GM12878 (cell line): ENCODE data around the gene INHA. TPM values are rescaled to one million over a fixed set of nuclear protein-coding genes. Genes with fewer than 3 reads are reported as not detected.
A peak's percentile ranks its signal among the peaks of the same experiment; 100 is the strongest.

ENCODE experiments used
- ATF7 ChIP-seq: fragments of 450-650 bp; IDR thresholded peaks from 2 replicates; pipeline ENCODE4 v1.6.1; 2016; ENCODE audit warnings: low read depth, mild to moderate bottlenecking
- BACH1 ChIP-seq: fragments of 450-650 bp; IDR thresholded peaks from 2 replicates; pipeline ENCODE4 v1.6.1; 2017; ENCODE audit warnings: mild to moderate bottlenecking, borderline replicate concordance
- BCL3 ChIP-seq: IDR thresholded peaks from 2 replicates; pipeline ENCODE4 v1.6.1; 2011; ENCODE audit warnings: borderline replicate concordance, low read depth, mild to moderate bottlenecking, moderate library complexity, low read length; ENCODE audit not compliant: insufficient read depth, poor library complexity, severe bottlenecking
- CBX5 ChIP-seq: sonication (generic); IDR thresholded peaks from 2 replicates; pipeline ENCODE4 v1.6.1; 2016; ENCODE audit warnings: low read depth, moderate library complexity, mild to moderate bottlenecking, inconsistent platforms
- CEBPB ChIP-seq, 2 experiments: fragments of 150-350 bp in 1 of 2; IDR thresholded peaks; 2 replicates each; pipeline ENCODE4 v1.6.1; 2012 to 2014; ENCODE audit warnings: low read depth in 2 of 2, low read length in 2 of 2, borderline replicate concordance in 1 of 2, inconsistent platforms in 1 of 2
- ETV6 ChIP-seq, 2 experiments: fragments of 450-650 bp in 1 of 2; IDR thresholded peaks in 1 of 2; conservative IDR thresholded peaks in 1 of 2; 2 replicates each; pipeline ENCODE4 v1.6.1; 2014; ENCODE audit warnings: antibody characterized with exemption in 1 of 2, borderline replicate concordance in 1 of 2, low read depth in 1 of 2, mild to moderate bottlenecking in 1 of 2, moderate library complexity in 1 of 2
- HDAC2 ChIP-seq: fragments of 200-600 bp; sonication (generic); IDR thresholded peaks from 2 replicates; pipeline ENCODE4 v1.6.1; 2017
- HDAC6 ChIP-seq: fragments of 200-600 bp; sonication (generic); IDR thresholded peaks from one replicate; pipeline ENCODE4 v1.8.0; 2017; ENCODE audit warnings: antibody characterized with exemption; ENCODE audit not compliant: unreplicated experiment
- JUND ChIP-seq: IDR thresholded peaks from 2 replicates; pipeline ENCODE4 v1.6.1; 2012; ENCODE audit warnings: low read depth, mild to moderate bottlenecking, low read length, improper control_type of control experiment, moderate library complexity
- KAT2A ChIP-seq: conservative IDR thresholded peaks from 2 replicates; pipeline ENCODE4 v1.6.1; 2011; ENCODE audit warnings: low read depth, low read length; ENCODE audit not compliant: control insufficient read depth
- KDM1A ChIP-seq: fragments of 200-600 bp; sonication (generic); IDR thresholded peaks from 2 replicates; pipeline ENCODE4 v1.6.1; 2016; ENCODE audit warnings: borderline replicate concordance
- MAX ChIP-seq: IDR thresholded peaks from 2 replicates; pipeline ENCODE4 v1.6.1; 2012; ENCODE audit warnings: low read depth, low read length, improper control_type of control experiment
- MXI1 ChIP-seq: fragments of 150-350 bp; IDR thresholded peaks from 2 replicates; pipeline ENCODE4 v1.6.1; 2011; ENCODE audit warnings: low read depth, mild to moderate bottlenecking, inconsistent platforms, low read length, improper control_type of control experiment
- MYB ChIP-seq: fragments of 150-350 bp; IDR thresholded peaks from 2 replicates; pipeline ENCODE4 v1.6.1; 2014; ENCODE audit warnings: mild to moderate bottlenecking, low read depth, low read length, borderline replicate concordance
- NR2C2 ChIP-seq: IDR thresholded peaks from 2 replicates; pipeline ENCODE4 v1.6.1; 2011; ENCODE audit warnings: borderline replicate concordance, low read depth; ENCODE audit not compliant: control insufficient read depth, insufficient read length
- RAD51 ChIP-seq: fragments of 450-650 bp; IDR thresholded peaks from 2 replicates; pipeline ENCODE4 v1.6.1; 2016; ENCODE audit warnings: moderate library complexity, mild to moderate bottlenecking, inconsistent platforms
- SMAD5 ChIP-seq: IDR thresholded peaks from 2 replicates; pipeline ENCODE4 v1.6.1; 2016; ENCODE audit warnings: antibody characterized with exemption, low read depth
- SUPT20H ChIP-seq: IDR thresholded peaks from 2 replicates; pipeline ENCODE4 v1.6.1; 2011; ENCODE audit warnings: low read depth, mild to moderate bottlenecking, low read length, moderate library complexity, borderline replicate concordance; ENCODE audit not compliant: control insufficient read depth
- ZNF622 ChIP-seq: fragments of 450-650 bp; IDR thresholded peaks from 2 replicates; pipeline ENCODE4 v1.6.1; 2017; ENCODE audit warnings: mild to moderate bottlenecking, inconsistent platforms
- polyA plus RNA-seq, 11 experiments: library from polyadenylated mRNA; depleted of rRNA in 4 of 11; unstranded in 6 of 11; stranded (reverse) in 5 of 11; fragments of >200 nt; fragmentation: Nextera tagmentation in 4 of 11; fragmentation: Illumina TruSeq in 1 of 11; extraction: Ambion mirVana in 4 of 11; extraction: Trizol in 1 of 11; gene quantifications; 1 replicate in 1 of 11; 2 replicates in 10 of 11; pipeline versions ENCODE4 v1.2.1 to v1.2.3, GENCODE V29; 2011 to 2016; ENCODE audit warnings: inconsistent platforms in 2 of 11, missing spikeins in 2 of 11, low read depth in 1 of 11
- total RNA-seq, 4 experiments: library from RNA; depleted of rRNA in 3 of 4; stranded (reverse); fragments of >200 nt in 3 of 4; fragmentation: Illumina TruSeq in 1 of 4; extraction: Trizol in 1 of 4; gene quantifications; 2 replicates each; pipeline versions ENCODE4 v1.2.1 to v1.2.3, GENCODE V29; 2013 to 2021
- TF ChIP-seq, protein P1 (sequence below): IDR thresholded peaks from 2 replicates; pipeline ENCODE4 v1.6.1; 2012; ENCODE audit warnings: mild to moderate bottlenecking, low read depth, low read length
- TF ChIP-seq, protein P2 (sequence below): fragments of 450-650 bp; formaldehyde crosslinking; IDR thresholded peaks from 2 replicates; pipeline ENCODE4 v1.4.0; 2022; ENCODE audit warnings: mild to moderate bottlenecking, moderate library complexity

INHA gene
- total and polyA plus RNA-seq, 10 of the 15 experiments (the other 5 are each of a cell fraction or from before 2014, with no cell fraction given): not detected

GRCh38 chr2:219543596-219544358 lies 28.3 kb upstream of the INHA start, which contains the start of the genes CHPF and TMEM198 (continued):
- no peak for TF ChIP-seq KDM1A
- TF ChIP-seq BACH1: 0 out of 2 replicates have a peak, but pooled peaks have one; percentile 6
- no peak for TF ChIP-seq CBX5
- TF ChIP-seq MAX: no peak; the same call in 1 of the 2 replicates
- TF ChIP-seq, protein P1, sequence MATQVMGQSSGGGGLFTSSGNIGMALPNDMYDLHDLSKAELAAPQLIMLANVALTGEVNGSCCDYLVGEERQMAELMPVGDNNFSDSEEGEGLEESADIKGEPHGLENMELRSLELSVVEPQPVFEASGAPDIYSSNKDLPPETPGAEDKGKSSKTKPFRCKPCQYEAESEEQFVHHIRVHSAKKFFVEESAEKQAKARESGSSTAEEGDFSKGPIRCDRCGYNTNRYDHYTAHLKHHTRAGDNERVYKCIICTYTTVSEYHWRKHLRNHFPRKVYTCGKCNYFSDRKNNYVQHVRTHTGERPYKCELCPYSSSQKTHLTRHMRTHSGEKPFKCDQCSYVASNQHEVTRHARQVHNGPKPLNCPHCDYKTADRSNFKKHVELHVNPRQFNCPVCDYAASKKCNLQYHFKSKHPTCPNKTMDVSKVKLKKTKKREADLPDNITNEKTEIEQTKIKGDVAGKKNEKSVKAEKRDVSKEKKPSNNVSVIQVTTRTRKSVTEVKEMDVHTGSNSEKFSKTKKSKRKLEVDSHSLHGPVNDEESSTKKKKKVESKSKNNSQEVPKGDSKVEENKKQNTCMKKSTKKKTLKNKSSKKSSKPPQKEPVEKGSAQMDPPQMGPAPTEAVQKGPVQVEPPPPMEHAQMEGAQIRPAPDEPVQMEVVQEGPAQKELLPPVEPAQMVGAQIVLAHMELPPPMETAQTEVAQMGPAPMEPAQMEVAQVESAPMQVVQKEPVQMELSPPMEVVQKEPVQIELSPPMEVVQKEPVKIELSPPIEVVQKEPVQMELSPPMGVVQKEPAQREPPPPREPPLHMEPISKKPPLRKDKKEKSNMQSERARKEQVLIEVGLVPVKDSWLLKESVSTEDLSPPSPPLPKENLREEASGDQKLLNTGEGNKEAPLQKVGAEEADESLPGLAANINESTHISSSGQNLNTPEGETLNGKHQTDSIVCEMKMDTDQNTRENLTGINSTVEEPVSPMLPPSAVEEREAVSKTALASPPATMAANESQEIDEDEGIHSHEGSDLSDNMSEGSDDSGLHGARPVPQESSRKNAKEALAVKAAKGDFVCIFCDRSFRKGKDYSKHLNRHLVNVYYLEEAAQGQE: peak; percentile 95
- no peak for TF ChIP-seq SUPT20H
- TF ChIP-seq RAD51: no peak
- no peak for TF ChIP-seq KAT2A
- peak; percentile 96 for TF ChIP-seq ATF7
- TF ChIP-seq SMAD5: no peak
- TF ChIP-seq MXI1: peak; percentile 71
- TF ChIP-seq BCL3: no peak
- TF ChIP-seq ETV6 (conservative IDR thresholded peaks at IDR 0.05 in 1 of 2, IDR thresholded peaks at IDR 0.05 in 1 of 2; ENCODE audit: borderline replicate concordance in 1 of 2, low read depth in 1 of 2): no peak
- TF ChIP-seq, protein P2, sequence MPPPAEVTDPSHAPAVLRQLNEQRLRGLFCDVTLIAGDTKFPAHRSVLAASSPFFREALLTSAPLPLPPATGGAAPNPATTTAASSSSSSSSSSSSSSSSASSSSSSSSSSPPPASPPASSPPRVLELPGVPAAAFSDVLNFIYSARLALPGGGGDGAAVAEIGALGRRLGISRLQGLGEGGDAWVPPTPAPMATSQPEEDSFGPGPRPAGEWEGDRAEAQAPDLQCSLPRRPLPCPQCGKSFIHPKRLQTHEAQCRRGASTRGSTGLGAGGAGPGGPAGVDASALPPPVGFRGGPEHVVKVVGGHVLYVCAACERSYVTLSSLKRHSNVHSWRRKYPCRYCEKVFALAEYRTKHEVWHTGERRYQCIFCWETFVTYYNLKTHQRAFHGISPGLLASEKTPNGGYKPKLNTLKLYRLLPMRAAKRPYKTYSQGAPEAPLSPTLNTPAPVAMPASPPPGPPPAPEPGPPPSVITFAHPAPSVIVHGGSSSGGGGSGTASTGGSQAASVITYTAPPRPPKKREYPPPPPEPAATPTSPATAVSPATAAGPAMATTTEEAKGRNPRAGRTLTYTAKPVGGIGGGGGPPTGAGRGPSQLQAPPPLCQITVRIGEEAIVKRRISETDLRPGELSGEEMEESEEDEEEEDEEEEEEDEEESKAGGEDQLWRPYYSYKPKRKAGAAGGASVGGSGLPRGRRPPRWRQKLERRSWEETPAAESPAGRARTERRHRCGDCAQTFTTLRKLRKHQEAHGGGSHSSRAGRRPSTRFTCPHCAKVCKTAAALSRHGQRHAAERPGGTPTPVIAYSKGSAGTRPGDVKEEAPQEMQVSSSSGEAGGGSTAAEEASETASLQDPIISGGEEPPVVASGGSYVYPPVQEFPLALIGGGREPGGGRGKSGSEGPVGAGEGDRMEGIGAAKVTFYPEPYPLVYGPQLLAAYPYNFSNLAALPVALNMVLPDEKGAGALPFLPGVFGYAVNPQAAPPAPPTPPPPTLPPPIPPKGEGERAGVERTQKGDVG (CRISPR knock-in tag): no peak
- TF ChIP-seq ZNF622: no peak
- no peak for TF ChIP-seq HDAC6
- no peak for TF ChIP-seq MYB
- no peak for TF ChIP-seq HDAC2
- TF ChIP-seq CEBPB (IDR thresholded peaks at IDR 0.05; ENCODE audit: borderline replicate concordance in 1 of 2, low read depth in 2 of 2, low read length in 2 of 2): no peak
- TF ChIP-seq NR2C2: no peak
- TF ChIP-seq JUND: peak; percentile 77; the same call in 1 of the 2 replicates
